SW 1271 (cell line): ENCODE results near the gene OBP2A.

ENCODE experiments used
- DNase-seq, 2 experiments: peaks; one replicate each; lab custom pipeline; 2025; lab: John Stamatoyannopoulos, UW

Gene OBP2A

GRCh38 chr9:135577256-135577655 is 31.3 kb downstream of the OBP2A start:
- DNase-seq: no peak

DNA sequence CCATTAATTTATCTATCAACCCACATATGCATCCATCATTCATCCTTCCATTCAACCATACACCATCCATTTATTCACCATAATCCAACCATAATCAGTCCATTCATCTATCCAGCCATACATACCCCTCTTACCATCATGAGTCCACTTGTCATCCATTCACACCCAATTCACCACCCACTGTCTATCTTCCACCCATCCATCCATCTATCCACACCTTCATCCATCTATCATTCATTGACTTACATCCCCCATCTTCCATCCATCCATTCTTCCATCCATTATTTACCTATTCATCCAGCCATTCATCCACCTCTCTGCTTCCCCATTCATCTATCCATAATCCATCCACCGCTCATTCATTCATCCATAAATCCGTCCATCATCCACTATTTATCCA is 33.4 kb downstream of the OBP2A start:
- no peak for DNase-seq

DNA sequence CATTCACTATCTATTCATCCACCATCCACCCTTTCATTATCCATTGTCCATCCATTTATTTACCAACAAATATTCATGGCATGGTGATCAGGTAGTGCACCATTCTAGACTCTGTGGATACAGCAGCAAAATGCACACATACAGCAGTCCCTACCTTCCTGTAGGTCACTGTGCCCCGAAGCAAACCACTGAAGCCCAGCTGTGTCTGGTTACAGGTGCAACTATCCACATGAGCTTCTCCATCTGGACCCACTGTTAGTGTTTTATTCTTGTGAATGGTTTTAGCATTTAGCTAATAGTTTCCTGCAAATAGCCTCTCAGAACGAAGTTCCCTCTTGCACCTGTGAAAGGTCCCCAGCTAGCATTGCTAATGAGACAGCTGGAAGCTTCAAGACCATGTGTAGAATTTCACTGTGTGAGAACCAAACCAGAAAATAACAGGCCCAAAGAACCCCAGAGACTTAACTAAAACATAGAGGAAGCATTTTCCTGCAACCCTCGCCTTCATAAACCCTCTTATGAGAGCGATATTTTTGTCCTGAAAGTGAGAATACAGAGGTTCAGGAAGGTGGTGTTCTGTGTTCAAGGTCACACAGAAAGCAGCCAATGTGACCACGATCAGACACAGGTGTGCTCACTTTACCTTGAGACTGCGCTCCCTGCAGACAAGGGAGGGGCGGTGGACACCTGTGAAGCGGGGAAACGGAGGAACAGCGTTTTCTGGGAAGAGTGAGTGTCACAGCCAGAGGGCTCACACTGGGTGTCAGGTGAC is 34.1 kb downstream of the OBP2A start:
- no peak for DNase-seq

- DNase-seq: no peak
Observed at GRCh38 chr9:135580664-135581380, 34.9 kb downstream of the OBP2A start.

- no peak for DNase-seq
Observed at GRCh38 chr9:135581636-135582426, 35.9 kb downstream of the OBP2A start.

GRCh38 chr9:135582541-135582940 is 36.6 kb downstream of the OBP2A start:
- no peak for DNase-seq

DNA sequence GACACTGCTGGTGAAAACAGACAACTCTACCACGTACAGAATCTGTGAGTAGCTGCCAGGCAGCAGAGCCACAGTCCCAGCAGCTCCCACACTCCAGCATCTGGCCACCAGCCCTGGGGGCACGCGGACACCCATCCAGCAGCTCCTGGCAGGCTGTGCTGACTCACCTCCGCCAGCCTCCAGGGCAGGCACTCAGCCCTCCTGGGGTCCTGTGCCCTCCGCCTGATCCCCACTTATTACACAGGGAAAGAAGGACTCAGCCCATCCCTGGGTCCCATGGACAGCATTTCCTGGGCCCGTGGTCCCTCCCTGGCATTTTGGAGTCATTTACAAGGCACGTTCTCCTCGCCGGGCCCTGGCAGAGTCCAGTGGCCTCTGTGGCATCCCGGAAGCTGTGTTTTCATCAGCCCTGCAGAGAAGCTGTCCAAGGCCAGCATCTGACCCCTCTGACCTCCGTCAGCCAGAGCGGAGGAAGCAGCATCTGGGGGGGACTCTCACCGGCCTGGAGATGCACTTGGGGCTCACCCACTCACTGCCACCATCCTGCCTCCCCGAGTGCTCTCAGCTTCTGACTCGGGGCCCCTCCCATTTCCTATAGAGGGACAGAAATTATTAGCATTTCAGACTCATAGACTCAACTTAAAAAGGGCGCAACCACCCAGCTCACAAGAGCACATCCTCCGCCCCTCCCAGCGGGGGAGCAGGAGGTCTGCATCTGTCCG is 37.2 kb downstream of the OBP2A start:
- DNase-seq: no peak

DNA sequence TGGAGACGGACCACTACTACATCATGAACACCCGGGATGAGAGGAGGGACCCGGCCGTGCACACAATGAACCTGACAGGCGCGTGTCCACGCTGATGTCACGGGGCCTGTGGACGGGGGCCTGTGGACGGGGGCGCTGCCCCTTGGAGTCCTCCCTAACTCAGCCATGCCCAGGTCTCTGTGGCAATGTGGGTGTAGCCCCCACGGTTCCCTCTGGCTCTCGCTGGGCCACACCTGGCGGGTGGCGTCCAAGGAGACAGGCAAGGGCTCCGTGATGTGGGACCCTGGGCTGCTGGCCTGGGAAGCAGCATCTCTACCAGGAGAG is 37.7 kb downstream of the OBP2A start:
- DNase-seq: no peak

- DNase-seq: no peak
Observed at GRCh38 chr9:135584371-135584770, 38.4 kb downstream of the OBP2A start.

DNA sequence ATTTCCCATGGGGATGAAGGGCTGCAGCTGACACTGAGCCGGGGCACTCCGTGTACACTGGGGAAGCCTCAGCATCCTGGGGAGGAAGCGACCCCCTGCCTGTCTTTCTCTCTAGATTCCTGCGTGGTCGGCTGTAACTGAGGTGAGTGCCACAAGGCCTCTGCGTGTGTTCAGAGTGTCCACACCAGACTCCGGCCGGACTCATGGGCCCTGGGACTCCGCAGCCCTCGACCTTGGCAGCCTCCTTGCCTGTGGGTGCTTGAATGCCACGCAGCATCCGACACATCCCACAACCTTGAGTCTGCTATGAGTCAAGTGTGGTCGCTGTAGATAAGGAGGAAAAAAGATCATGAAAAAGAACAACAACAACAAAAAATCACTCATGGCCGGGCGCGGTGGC is 39.0 kb downstream of the OBP2A start:
- DNase-seq: no peak

DNA sequence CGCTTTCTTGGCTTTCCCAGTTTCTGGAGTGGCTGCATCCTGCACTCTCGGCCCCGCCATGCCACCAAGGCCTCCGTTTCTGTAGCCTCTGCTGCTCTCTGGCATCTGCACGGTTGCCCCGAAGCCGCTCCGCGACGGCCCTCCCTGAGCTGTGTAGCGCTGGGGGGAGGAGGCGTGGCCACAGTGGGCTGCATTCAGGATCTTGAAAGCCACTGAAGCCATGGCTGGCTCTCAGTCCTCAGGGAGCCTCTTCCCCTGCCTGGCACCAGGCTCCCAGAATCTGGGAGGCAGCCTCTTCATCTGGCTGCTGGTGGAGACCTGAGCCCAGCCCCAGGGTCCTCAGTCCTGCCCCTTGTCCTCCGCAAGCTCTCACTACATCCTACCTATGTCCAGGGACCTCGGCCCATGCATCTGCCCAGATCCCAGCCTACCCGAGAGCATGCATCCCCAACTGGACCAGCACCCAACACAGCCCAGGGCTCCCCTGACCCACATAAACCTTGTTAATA is 40.7 kb downstream of the OBP2A start:
- no peak for DNase-seq

- no peak for DNase-seq
Observed at GRCh38 chr9:135587658-135588057, 41.7 kb downstream of the OBP2A start.

GRCh38 chr9:135588371-135588770 is 42.4 kb downstream of the OBP2A start:
- DNase-seq: no peak

GRCh38 chr9:135588886-135589595 is 43.1 kb downstream of the OBP2A start:
- DNase-seq: no peak

DNA sequence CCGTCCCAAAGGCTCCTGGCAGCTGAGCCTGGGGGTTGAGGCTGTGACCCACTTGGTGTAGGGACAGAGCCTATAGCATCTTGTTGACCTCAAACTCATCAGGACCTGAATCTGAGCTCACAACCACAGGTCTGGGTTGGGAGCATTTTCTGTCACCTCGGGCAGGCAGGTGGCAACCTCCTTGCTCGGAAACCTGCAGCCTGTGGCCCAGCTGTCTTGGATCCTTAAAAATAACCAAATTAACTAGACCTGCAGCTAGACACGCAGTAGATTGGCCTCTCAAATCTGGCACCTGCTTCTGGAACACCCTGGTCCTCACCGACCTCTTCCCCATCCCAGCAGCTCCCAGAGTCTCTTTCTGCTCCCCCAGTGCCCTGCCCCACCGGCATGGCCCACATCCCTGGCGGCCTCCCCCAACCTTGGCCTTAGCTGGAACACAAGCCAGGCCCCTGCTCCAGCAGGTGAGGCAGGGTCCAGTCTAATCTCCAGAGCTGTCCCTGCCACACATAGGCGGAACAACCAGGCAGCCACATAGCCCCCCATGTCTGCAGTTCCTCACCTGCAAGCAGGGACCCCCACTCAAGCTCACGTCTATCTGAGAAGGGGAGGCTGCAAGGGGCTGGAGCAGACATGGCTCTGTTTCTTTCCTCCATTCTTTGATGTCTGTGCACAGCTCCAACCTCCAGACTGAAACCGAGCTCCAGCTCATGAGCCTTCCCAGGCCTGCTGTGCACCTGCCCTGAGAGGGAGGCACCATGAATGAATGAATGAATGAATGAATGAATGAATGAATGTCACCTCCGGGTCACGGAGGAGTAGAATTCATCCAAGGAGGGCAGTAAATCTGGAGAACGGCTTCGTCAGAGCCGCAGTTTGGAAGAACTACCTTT is 43.9 kb downstream of the OBP2A start:
- no peak for DNase-seq

- DNase-seq: no peak
Observed at GRCh38 chr9:135590486-135591079, 44.7 kb downstream of the OBP2A start.

GRCh38 chr9:135591506-135592330 is 45.8 kb downstream of the OBP2A start:
- DNase-seq: no peak

- DNase-seq: no peak
Observed at GRCh38 chr9:135592331-135592590, 46.3 kb downstream of the OBP2A start.

DNA sequence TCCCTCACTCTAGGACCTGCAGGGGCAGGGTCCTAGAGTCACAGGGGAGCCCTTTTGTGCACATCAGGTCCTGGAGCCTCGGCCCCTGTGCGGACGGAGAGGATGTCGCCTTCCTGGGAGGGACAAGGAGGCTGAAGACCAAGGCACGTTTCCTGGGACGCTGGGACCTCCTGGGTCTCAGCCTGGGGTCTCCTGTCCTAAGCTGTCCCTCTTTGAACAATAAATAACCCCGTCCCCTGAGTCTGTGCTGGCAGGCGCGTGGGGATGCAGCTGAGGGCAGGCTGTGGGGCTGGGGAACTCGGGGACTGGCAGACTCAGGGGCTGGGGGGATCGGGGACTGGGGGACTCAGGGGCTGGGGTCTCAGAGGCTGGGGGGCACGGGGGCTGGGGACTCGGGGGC is 46.7 kb downstream of the OBP2A start:
- DNase-seq: no peak
